Measurements from ENCODE around the gene TMEM39B.

DNA sequence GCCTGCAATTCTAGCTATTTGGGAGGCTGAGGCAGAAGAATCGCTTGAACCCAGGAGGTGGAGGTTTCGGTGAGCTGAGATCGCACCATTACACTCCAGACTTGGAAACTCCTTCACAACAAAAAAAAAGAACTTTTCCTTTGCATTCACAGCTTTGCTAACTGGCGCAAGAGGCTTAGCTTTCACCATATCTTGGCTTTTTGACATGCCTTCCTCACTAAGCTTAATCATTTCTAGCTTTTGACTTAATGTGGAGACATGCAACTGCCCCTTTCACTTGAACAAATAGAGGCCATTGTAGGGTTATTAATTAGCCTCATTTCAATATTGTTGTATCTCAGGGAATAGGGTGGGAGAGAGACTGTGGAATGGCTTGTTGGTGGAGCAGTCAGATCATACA, 43.8 kb downstream of the TMEM39B start:
- TF ChIP-seq, protein P1, sequence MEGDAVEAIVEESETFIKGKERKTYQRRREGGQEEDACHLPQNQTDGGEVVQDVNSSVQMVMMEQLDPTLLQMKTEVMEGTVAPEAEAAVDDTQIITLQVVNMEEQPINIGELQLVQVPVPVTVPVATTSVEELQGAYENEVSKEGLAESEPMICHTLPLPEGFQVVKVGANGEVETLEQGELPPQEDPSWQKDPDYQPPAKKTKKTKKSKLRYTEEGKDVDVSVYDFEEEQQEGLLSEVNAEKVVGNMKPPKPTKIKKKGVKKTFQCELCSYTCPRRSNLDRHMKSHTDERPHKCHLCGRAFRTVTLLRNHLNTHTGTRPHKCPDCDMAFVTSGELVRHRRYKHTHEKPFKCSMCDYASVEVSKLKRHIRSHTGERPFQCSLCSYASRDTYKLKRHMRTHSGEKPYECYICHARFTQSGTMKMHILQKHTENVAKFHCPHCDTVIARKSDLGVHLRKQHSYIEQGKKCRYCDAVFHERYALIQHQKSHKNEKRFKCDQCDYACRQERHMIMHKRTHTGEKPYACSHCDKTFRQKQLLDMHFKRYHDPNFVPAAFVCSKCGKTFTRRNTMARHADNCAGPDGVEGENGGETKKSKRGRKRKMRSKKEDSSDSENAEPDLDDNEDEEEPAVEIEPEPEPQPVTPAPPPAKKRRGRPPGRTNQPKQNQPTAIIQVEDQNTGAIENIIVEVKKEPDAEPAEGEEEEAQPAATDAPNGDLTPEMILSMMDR (IDR thresholded peaks at IDR 0.05), result no peak
- TF ChIP-seq POLR2A (IDR thresholded peaks at IDR 0.05), result no peak

Measured in uterus (tissue), 2 donors.